ENCODE results near the gene OTOA.
"Not testable (repeated sequence)": the region's sequence is repeated elsewhere in the genome, so short reads cannot be mapped to it uniquely, and the experiment has no call there.

Gene OTOA

DNA sequence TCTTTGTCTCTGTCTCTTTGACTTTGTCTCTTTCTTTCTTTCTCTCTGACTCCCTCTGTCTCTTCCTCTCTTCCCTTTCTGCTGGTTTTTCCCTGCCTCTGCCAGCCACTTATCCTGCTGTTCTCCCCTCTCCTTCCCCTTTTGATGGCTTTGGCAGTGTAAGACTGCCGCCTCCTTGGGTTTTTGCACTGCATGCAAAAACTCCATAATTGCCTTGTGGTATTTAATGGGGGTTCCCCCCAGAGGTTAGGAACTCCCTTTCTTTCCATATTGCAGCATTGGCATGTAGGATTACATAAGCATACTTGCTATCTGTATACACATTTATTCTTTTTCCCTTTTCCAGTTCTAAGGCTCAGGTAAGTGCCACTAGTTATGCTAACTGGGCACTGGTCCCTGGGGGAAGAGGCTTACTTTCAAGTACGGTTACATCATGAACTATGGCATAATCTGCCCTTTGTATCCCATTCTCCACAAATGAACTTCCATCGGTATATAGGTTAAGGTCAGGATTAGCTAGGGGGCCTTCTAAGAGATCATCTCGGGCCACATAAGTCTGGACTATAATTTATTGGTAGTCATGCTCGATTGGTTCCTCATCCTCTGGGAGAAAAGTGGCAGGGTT lies 31.7 kb upstream of the OTOA start:
- H4K20me1 ChIP-seq (ENCODE audit: insufficient read depth, low read length); H3K9me3 ChIP-seq (ENCODE audit: low read length); H3F3A ChIP-seq (ENCODE audit: insufficient read depth, low read length); H3K9ac ChIP-seq (ENCODE audit: low read length); H2AFZ ChIP-seq (ENCODE audit: low read length); H3K27me3 ChIP-seq (ENCODE audit: insufficient read depth, low read length); H3K4me1 ChIP-seq (ENCODE audit: insufficient read depth, low read length, severe bottlenecking); H3K79me2 ChIP-seq (ENCODE audit: insufficient read depth, low read length); H3K9me2 ChIP-seq (ENCODE audit: low read depth, low read length); H3K27ac ChIP-seq (ENCODE audit: low read depth, low read length, poor library complexity, severe bottlenecking); H3K4me3 ChIP-seq (ENCODE audit: low read depth, low read length, poor library complexity, severe bottlenecking); H3K4me2 ChIP-seq (ENCODE audit: low read length): not testable (repeated sequence)
- H3K36me3 ChIP-seq (ENCODE audit: insufficient read depth, low read length): peaks cover 42% of the 10 kb centered on the region

DNA sequence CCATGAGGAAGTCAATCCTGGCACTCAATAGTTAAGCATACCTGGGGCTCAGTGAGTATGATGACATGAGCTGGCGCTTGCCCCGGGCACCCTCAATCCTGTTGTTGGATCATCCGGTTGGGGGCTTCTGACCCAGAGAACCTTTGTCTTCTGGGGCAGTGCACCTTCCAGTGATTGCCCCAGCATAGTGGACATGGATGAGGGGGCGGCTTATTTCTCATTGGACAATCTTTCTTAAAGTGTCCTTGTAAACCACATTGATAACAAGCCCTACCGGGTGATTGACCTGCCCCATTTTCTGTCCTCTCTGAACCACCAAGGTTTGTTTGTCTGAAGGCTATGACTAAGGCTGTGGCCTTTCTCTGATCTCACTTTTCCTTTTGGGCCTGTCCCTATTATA lies 29.6 kb upstream of the OTOA start:
- Histone ChIP-seq H3K36me3 (ENCODE audit: insufficient read depth, low read length) (peaks cover 23% of the 10 kb centered on the region), H3K4me1 (ENCODE audit: insufficient read depth, low read length, severe bottlenecking) (no peaks in the 10 kb centered on the region), H3K27me3 (ENCODE audit: insufficient read depth, low read length) (no peaks in the 10 kb centered on the region), H2AFZ (ENCODE audit: low read length) (no peak overlapping the region), H3K9me2 (ENCODE audit: low read depth, low read length) (no peaks in the 10 kb centered on the region), H3K79me2 (ENCODE audit: insufficient read depth, low read length) (no peaks in the 10 kb centered on the region), H3K9ac (ENCODE audit: low read length) (no peak overlapping the region), H3K4me2 (ENCODE audit: low read length) (no peak overlapping the region), H4K20me1 (ENCODE audit: insufficient read depth, low read length) (no peaks in the 10 kb centered on the region), H3K27ac (ENCODE audit: low read depth, low read length, poor library complexity, severe bottlenecking) (no peak overlapping the region), H3F3A (ENCODE audit: insufficient read depth, low read length) (peaks cover 5% of the 10 kb centered on the region; the same call in 1 of the 2 replicates), H3K9me3 (ENCODE audit: low read length) (peaks cover under 1% of the 10 kb centered on the region; the same call in 1 of the 2 replicates), H3K4me3 (ENCODE audit: low read depth, low read length, poor library complexity, severe bottlenecking) (no peak overlapping the region)
- TF ChIP-seq, protein P1, sequence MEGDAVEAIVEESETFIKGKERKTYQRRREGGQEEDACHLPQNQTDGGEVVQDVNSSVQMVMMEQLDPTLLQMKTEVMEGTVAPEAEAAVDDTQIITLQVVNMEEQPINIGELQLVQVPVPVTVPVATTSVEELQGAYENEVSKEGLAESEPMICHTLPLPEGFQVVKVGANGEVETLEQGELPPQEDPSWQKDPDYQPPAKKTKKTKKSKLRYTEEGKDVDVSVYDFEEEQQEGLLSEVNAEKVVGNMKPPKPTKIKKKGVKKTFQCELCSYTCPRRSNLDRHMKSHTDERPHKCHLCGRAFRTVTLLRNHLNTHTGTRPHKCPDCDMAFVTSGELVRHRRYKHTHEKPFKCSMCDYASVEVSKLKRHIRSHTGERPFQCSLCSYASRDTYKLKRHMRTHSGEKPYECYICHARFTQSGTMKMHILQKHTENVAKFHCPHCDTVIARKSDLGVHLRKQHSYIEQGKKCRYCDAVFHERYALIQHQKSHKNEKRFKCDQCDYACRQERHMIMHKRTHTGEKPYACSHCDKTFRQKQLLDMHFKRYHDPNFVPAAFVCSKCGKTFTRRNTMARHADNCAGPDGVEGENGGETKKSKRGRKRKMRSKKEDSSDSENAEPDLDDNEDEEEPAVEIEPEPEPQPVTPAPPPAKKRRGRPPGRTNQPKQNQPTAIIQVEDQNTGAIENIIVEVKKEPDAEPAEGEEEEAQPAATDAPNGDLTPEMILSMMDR (IDR thresholded peaks at IDR 0.05; ENCODE audit: low read length): no peak
- TF ChIP-seq EZH2 (IDR thresholded peaks at IDR 0.05; ENCODE audit: borderline replicate concordance, low read length): no peak

DNA sequence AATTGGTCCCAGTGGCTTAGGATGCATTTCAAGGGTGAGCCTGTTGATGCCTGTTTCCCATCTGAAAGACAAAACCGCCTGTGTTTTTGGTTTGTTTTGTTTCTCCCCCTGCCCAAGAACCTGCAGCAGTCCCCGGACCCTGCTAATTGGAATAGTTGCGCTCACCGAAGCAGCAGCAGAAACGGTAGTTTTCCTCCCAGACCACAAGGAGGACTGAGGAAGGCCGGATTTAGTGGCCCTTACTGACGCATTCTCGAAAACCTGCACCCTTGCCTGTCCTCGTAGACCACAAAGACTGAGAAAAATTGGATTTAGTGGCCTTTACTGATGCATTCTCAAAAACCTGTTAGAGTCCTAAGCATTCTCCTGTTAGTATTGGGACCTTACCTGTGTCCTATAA lies 28.1 kb upstream of the OTOA start:
- not testable (repeated sequence) for H3K4me1 ChIP-seq (ENCODE audit: insufficient read depth, low read length, severe bottlenecking); H3K9me2 ChIP-seq (ENCODE audit: low read depth, low read length); H3K27ac ChIP-seq (ENCODE audit: low read depth, low read length, poor library complexity, severe bottlenecking); H3K9ac ChIP-seq (ENCODE audit: low read length); H3F3A ChIP-seq (ENCODE audit: insufficient read depth, low read length); H3K4me3 ChIP-seq (ENCODE audit: low read depth, low read length, poor library complexity, severe bottlenecking); H3K9me3 ChIP-seq (ENCODE audit: low read length); H3K4me2 ChIP-seq (ENCODE audit: low read length); H3K36me3 ChIP-seq (ENCODE audit: insufficient read depth, low read length); H3K79me2 ChIP-seq (ENCODE audit: insufficient read depth, low read length); H2AFZ ChIP-seq (ENCODE audit: low read length); H4K20me1 ChIP-seq (ENCODE audit: insufficient read depth, low read length); H3K27me3 ChIP-seq (ENCODE audit: insufficient read depth, low read length)

DNA sequence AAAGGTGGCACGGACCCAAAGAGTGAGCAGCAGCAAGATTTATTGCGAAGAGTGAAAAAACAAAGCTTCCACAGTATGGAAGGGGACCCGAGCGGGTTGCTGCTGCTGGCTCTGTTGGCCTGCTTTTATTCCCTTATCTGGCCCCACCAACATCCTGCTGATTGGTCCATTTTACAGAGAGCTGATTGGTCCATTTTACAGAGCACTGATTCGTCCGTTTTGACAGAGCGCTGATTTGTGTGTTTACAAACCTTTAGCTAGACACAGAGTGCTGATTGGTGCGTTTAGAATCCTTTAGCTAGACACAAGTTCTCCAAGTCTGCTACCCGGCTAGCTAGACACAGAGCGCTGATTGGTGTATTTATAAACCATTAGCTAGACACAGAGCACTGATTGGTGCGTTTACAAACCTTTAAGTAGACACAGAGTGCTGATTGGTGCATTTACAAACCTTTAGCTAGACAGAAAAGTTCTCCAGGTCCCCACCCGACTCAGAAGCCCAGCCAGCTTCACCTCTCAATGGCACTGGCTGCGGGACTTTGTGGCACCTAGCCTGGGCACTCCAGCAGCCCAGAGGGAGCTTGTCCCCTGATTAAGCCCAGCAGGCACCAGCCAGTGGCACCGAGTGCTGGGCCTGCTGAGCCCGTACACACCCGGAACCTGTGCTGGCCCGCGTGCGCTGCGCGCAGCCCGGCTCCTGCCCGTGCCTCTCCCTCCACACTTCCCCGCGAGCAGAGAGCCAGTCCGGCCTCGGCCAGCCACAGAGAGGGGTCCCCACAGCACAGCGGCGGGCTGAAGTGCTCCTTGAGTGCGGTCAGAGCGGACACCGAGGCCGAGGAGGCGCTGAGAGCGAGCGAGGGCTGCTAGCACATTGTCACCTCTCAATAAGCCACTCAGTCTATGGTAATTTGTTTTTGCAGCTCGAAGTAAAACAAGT lies 26.5 kb upstream of the OTOA start:
- Histone ChIP-seq H3K79me2 (ENCODE audit: insufficient read depth, low read length) (peaks cover 5% of the 10 kb centered on the region; the same call in 1 of the 2 replicates), H4K20me1 (ENCODE audit: insufficient read depth, low read length) (no peaks in the 10 kb centered on the region), H2AFZ (ENCODE audit: low read length) (no peak overlapping the region), H3K9me3 (ENCODE audit: low read length) (no peaks in the 10 kb centered on the region), H3F3A (ENCODE audit: insufficient read depth, low read length) (peaks cover 7% of the 10 kb centered on the region; the same call in 1 of the 2 replicates), H3K27ac (ENCODE audit: low read depth, low read length, poor library complexity, severe bottlenecking) (no peak overlapping the region), H3K36me3 (ENCODE audit: insufficient read depth, low read length) (peaks cover 10% of the 10 kb centered on the region), H3K9ac (ENCODE audit: low read length) (no peak overlapping the region), H3K4me1 (ENCODE audit: insufficient read depth, low read length, severe bottlenecking) (peaks cover 17% of the 10 kb centered on the region), H3K27me3 (ENCODE audit: insufficient read depth, low read length) (no peaks in the 10 kb centered on the region), H3K4me3 (ENCODE audit: low read depth, low read length, poor library complexity, severe bottlenecking) (no peak overlapping the region), H3K9me2 (ENCODE audit: low read depth, low read length) (no peaks in the 10 kb centered on the region), H3K4me2 (ENCODE audit: low read length) (no peak overlapping the region)
- TF ChIP-seq EZH2 (IDR thresholded peaks at IDR 0.05; ENCODE audit: borderline replicate concordance, low read length): no peak
- TF ChIP-seq, protein P1 (IDR thresholded peaks at IDR 0.05; ENCODE audit: low read length): no peak

All from OCI-LY1 (cell line).